HUES48 (cell line): ENCODE measurements around the gene SRRT.

Experiments used
- H3K27ac ChIP-seq: one replicate; pipeline ENCODE4 v1.7.0; 2013; ENCODE audit warnings: low read depth, low read length, inconsistent platforms
- H3K27me3 ChIP-seq: 2 replicates; pipeline ENCODE4 v1.6.1; 2013; ENCODE audit warnings: mild to moderate bottlenecking, low read length; ENCODE audit not compliant: control insufficient read depth, insufficient read depth
- H3K36me3 ChIP-seq: 2 replicates; pipeline ENCODE4 v1.6.1; 2013; ENCODE audit warnings: low read length; ENCODE audit not compliant: control insufficient read depth, insufficient read depth
- H3K4me1 ChIP-seq: 2 replicates; pipeline ENCODE4 v1.6.1; 2013; ENCODE audit warnings: mild to moderate bottlenecking, low read length; ENCODE audit not compliant: control insufficient read depth, insufficient read depth
- H3K4me3 ChIP-seq: 2 replicates; pipeline ENCODE4 v1.5.1; 2013; ENCODE audit warnings: mild to moderate bottlenecking, low read depth, low read length
- H3K9ac ChIP-seq: 2 replicates; pipeline ENCODE4 v1.6.1; 2013; ENCODE audit warnings: mild to moderate bottlenecking, low read depth, low read length, moderate library complexity
- H3K9me3 ChIP-seq: 2 replicates; pipeline ENCODE4 v1.6.1; 2013; ENCODE audit warnings: low read length; ENCODE audit not compliant: control insufficient read depth, insufficient read depth

The SRRT gene

DNA sequence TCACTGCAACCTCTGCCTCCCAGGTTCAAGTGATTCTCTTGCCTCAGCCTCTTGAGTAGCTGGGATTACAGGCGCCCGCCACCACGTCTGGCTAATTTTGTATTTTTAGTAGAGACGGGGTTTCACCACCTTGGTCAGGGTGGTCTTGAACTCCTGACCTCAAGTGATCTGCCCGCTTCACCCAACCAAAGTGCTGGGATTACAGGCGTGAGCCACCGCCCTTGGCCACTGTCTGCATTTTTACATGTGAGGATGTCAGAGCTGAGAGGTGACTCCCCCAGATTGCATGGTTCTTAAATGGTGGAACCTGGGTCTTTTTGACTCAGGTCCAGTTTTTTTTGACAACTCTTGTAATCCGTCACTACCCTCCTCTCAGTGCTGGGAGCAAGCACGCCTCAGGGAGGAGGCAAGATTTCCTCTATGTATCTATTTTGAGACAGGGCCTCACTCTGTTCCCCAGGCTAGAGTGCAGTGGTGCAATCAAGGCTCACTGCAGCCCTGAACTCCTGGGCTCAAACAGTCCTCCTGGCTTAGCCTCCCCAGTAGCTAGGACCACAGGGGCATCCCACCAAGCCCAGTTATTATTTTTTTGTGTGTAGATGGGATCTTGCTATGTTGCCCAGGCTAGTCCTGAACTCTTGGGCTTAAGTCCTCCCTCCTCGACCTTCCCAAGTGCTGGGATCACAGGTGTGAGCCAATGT is 1.2 kb upstream of the SRRT start:
- peaks cover 72% of the 10 kb centered on the region for H3K36me3 ChIP-seq
- peak overlapping the region; percentile 93 for H3K9ac ChIP-seq
- H3K4me3 ChIP-seq, result peak overlapping the region; percentile 90

DNA sequence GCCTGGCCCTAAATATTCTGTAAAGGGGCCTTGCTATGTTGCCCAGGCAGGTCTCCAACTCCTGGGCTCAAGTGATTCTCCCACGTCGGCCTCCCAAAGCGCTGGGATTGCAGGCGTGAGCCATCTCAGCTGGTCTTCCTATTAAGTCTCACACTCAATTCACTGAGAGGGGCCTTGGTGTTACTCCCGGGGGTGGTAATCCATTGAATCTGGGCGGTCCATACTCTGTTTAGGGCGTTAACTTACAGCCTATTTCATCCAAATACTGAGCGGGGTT is 665 bp upstream of the SRRT start:
- peak overlapping the region; percentile 100 for H3K27ac ChIP-seq
- peak overlapping the region; percentile 90 for H3K4me3 ChIP-seq
- H3K4me1 ChIP-seq, result no peaks in the 10 kb centered on the region
- no peaks in the 10 kb centered on the region for H3K9me3 ChIP-seq
- H3K9ac ChIP-seq, result peak overlapping the region; percentile 93
- peaks cover 74% of the 10 kb centered on the region for H3K36me3 ChIP-seq
- no peaks in the 10 kb centered on the region for H3K27me3 ChIP-seq

More for the DNA sequence above, 1.2 kb upstream of the SRRT start:
- H3K9me3 ChIP-seq, result no peaks in the 10 kb centered on the region
- no peaks in the 10 kb centered on the region for H3K27me3 ChIP-seq
- H3K27ac ChIP-seq, result peak overlapping the region; percentile 100
- no peaks in the 10 kb centered on the region for H3K4me1 ChIP-seq

- H3K9me3 ChIP-seq, result no peaks in the 10 kb centered on the region
- peaks cover 76% of the 10 kb centered on the region for H3K36me3 ChIP-seq
- H3K4me3 ChIP-seq, result peak overlapping the region; percentile 90
- peak overlapping the region; percentile 100 for H3K27ac ChIP-seq
- peak overlapping the region; percentile 90 for H3K9ac ChIP-seq
- no peaks in the 10 kb centered on the region for H3K4me1 ChIP-seq
- H3K27me3 ChIP-seq, result no peaks in the 10 kb centered on the region
Measured at GRCh38 chr7:100875356-100875751, 451 bp downstream of the SRRT start.

GRCh38 chr7:100878013-100878412 is 3.1 kb downstream of the SRRT start:
- Histone ChIP-seq H3K4me3 (no peak overlapping the region), H3K9ac (no peak overlapping the region), H3K9me3 (no peaks in the 10 kb centered on the region), H3K36me3 (peaks cover 77% of the 10 kb centered on the region), H3K27ac (no peak overlapping the region), H3K27me3 (no peaks in the 10 kb centered on the region), H3K4me1 (no peaks in the 10 kb centered on the region)

- Histone ChIP-seq H3K9ac (no peak overlapping the region), H3K9me3 (no peaks in the 10 kb centered on the region), H3K27me3 (no peaks in the 10 kb centered on the region), H3K27ac (no peak overlapping the region), H3K4me1 (no peaks in the 10 kb centered on the region), H3K36me3 (peaks cover 77% of the 10 kb centered on the region), H3K4me3 (no peak overlapping the region)
Measured at GRCh38 chr7:100878685-100879084, 3.8 kb downstream of the SRRT start.

- H3K4me1 ChIP-seq, result no peaks in the 10 kb centered on the region
- no peak overlapping the region for H3K9ac ChIP-seq
- H3K9me3 ChIP-seq, result no peaks in the 10 kb centered on the region
- no peaks in the 10 kb centered on the region for H3K27me3 ChIP-seq
- H3K36me3 ChIP-seq, result peaks cover 84% of the 10 kb centered on the region
- H3K27ac ChIP-seq, result no peak overlapping the region
- H3K4me3 ChIP-seq, result no peak overlapping the region
Measured at GRCh38 chr7:100879685-100880261, 4.9 kb downstream of the SRRT start.

DNA sequence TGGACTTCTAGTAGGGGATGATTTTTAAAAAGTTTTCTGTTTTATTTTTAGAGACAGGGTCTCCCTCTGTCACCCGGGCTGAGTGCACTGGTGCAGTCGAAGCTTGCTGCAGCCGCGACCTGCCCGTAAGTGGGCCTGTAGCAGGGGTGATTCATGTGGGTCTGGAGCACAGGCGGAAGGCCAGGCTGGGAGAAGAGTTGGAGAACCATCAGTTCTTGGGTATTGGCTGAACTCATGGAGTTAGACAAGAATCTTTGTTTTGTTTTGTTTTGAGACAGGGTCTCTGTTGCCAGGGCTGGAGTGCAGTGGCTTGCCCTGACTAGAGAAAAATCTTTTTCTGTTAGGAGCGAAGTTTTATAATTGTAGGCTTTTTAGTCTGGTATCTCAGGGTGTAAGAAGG is 5.7 kb downstream of the SRRT start:
- peaks cover 93% of the 10 kb centered on the region for H3K36me3 ChIP-seq
- no peak overlapping the region for H3K9ac ChIP-seq
- no peaks in the 10 kb centered on the region for H3K27me3 ChIP-seq
- H3K27ac ChIP-seq, result no peak overlapping the region
- H3K4me3 ChIP-seq, result no peak overlapping the region
- H3K4me1 ChIP-seq, result no peaks in the 10 kb centered on the region
- no peaks in the 10 kb centered on the region for H3K9me3 ChIP-seq

DNA sequence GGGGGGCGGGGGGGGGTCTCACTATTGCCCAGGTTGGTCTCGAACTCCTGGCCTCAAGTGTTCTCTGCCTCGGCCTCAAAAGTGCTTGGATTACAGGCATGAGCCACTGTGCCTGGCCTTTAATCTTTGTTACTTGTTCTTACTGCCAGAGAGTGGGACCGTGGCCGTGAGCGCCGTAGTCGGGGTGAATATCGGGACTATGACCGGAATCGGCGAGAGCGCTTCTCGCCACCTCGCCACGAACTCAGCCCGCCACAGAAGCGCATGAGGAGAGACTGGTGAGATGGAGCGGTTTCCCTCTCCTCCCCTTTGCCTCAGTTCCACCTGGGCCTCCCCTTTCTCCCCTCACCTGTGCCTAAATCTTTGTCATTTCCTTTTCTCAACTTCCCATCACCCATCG is 6.2 kb downstream of the SRRT start:
- Histone ChIP-seq H3K27ac (no peak overlapping the region), H3K4me1 (no peaks in the 10 kb centered on the region), H3K27me3 (no peaks in the 10 kb centered on the region), H3K36me3 (peaks cover 97% of the 10 kb centered on the region), H3K9ac (no peak overlapping the region), H3K4me3 (no peak overlapping the region), H3K9me3 (no peaks in the 10 kb centered on the region)

DNA sequence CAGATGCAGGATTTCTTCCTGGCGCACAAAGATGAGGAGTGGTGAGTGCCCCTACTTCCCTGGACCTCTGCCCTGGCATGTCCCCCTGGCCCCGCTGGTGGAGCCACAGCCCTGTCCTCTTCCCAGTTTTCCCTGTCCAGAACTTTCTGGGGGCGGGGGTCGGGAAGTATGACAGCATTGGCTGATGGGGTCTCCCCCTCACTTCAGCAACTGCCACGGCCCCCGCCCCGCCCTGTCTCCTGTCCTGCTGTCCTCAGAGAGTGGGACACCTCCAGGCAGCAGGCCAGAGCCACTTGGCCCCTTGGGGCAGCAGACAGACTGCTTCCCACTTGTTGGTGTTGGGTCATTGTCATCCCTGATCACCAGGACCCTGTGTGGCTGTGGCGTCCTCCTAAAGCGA is 7.3 kb downstream of the SRRT start:
- peaks cover 97% of the 10 kb centered on the region for H3K36me3 ChIP-seq
- no peak overlapping the region for H3K4me3 ChIP-seq
- H3K9me3 ChIP-seq, result no peaks in the 10 kb centered on the region
- H3K27ac ChIP-seq, result no peak overlapping the region
- H3K4me1 ChIP-seq, result no peaks in the 10 kb centered on the region
- no peaks in the 10 kb centered on the region for H3K27me3 ChIP-seq
- no peak overlapping the region for H3K9ac ChIP-seq

DNA sequence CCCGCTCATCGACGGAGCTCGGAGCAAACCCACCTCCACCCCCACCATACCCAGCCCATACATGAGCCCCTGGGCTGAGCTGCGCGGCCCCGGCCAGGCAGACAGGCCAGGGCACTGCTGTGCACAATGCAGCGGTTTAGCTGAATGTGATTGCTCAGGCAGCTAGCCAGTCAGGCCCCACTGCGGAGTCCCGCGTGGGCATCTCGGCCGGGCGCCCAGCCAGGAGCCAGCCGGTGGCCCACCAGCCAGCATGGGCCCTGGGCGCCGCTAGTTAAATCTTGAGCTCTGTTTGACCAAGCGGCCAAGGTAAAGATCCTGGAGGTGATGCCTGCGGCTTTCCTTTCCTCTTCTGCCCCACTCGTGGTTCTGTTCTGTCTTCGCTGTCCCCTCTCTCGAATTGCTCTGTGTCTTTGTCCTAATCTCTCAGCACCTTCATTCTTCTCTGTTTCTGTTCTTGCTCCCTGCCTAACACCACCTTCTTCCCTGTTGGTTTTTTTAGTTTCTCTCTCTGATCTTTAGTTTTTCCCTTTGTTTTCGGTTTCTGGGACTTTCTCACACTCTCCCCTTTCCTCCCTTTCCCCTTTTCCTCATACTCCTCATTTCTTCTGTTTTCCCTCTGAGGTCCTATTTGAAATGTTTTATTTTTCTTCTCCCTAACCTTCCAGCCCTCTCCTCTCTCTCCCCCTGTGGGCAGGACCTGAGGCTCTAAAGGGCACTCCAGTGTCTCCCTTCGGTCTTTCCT is 8.1 kb downstream of the SRRT start:
- no peaks in the 10 kb centered on the region for H3K4me1 ChIP-seq
- peaks cover 97% of the 10 kb centered on the region for H3K36me3 ChIP-seq
- H3K27me3 ChIP-seq, result no peaks in the 10 kb centered on the region
- no peaks in the 10 kb centered on the region for H3K9me3 ChIP-seq
- no peak overlapping the region for H3K4me3 ChIP-seq
- H3K27ac ChIP-seq, result no peak overlapping the region
- no peak overlapping the region for H3K9ac ChIP-seq

- no peak overlapping the region for H3K27ac ChIP-seq
- H3K36me3 ChIP-seq, result peaks cover 87% of the 10 kb centered on the region
- H3K4me1 ChIP-seq, result no peaks in the 10 kb centered on the region
- H3K27me3 ChIP-seq, result no peaks in the 10 kb centered on the region
- H3K9me3 ChIP-seq, result no peaks in the 10 kb centered on the region
- no peak overlapping the region for H3K4me3 ChIP-seq
- H3K9ac ChIP-seq, result no peak overlapping the region
Measured at GRCh38 chr7:100884736-100885439, 10.0 kb downstream of the SRRT start.
